NCI-H1417 (cell line): Measurements from ENCODE around the gene ABCA4.
"Not testable (repeated sequence)": the region's sequence is repeated elsewhere in the genome, so short reads cannot be mapped to it uniquely, and the experiment has no call there.

ENCODE experiments used
- DNase-seq, 3 experiments: peaks; one replicate each; lab custom pipeline; 2025; lab: John Stamatoyannopoulos, UW

ABCA4 gene

DNA sequence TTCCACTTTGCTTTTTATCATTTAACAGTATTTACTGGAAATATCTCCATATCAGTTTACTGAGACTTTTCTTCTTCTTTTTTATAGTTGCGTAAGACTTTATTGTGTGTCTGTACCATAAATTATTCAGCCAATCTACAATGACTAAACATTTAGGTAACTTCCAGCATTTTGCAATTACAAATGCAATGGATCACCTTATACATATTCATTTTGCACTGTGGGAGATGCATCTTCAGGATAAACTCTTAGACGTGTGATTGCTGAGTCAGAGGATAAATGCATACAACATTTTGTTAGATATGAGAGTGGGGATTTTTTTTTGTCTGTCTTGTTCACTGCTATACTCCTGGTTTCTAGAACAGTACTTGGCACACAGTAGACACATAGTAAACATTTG is 116.0 kb downstream of the ABCA4 start:
- no peak for DNase-seq

DNA sequence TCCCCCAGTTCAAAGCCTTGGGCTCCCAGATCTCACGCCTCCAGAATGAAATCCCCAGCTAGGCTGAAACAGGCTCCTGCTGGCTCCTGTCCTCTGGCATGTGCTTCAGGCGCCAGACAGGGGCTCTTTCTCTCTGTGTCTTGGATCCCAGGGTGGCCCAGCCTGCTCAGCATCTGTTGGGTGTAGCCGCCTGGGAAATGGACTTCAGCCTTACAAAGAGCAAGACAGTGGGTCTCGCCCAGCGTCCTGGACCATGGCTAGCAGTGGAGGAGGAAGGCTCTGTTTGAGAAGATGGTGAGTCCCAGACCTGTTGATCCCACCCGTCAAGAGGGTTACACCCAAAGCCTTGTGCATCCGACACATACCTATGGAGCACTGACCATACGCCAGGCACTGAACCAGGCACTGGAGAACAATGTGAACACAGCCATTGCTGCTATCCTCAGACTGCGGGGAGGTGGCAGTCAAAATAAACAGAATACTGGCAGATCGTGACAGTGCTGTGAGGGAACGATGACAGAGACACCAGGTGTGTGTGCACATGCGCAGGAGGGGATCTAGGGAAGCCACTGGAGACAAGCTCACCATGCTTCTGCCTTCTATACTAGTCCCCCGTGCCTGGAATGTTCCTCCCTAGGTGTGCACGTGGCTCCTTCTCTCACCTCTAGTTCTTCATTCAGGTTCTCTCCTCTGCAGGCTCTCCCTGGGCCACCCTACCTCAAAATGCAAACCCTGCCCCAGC is 118.7 kb downstream of the ABCA4 start:
- DNase-seq = no peak

DNA sequence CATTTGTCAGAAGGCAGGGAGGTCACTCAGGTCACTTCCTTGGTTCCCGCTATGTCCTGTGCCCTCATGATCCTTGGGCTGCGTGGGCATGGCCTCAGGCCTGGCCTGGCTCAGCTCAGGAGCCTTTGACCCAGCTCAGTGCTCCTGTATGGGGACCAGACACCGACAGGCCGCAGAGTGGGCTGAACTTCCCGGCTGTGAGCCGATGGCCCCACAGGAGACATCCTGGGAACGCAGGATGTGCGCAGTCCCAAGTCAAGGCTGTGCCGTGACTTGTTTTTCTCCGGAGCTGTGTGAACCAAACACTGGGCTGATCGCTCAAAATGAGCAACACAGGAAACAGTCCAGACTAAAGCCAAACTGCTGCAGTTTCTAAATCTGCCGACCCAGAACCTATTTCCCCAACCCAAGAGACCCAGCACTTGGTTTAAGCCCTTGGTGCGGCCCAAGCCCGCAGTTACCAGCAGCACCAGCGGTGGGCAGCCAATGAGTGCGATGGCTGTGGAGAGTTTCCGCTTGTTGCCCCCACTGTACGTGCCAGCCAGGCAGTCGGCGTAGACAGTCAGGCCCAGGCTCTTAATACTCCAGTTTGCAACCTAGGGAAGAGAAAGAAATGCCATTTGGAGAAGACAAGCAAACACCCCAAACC is 119.4 kb downstream of the ABCA4 start:
- no peak for DNase-seq

DNA sequence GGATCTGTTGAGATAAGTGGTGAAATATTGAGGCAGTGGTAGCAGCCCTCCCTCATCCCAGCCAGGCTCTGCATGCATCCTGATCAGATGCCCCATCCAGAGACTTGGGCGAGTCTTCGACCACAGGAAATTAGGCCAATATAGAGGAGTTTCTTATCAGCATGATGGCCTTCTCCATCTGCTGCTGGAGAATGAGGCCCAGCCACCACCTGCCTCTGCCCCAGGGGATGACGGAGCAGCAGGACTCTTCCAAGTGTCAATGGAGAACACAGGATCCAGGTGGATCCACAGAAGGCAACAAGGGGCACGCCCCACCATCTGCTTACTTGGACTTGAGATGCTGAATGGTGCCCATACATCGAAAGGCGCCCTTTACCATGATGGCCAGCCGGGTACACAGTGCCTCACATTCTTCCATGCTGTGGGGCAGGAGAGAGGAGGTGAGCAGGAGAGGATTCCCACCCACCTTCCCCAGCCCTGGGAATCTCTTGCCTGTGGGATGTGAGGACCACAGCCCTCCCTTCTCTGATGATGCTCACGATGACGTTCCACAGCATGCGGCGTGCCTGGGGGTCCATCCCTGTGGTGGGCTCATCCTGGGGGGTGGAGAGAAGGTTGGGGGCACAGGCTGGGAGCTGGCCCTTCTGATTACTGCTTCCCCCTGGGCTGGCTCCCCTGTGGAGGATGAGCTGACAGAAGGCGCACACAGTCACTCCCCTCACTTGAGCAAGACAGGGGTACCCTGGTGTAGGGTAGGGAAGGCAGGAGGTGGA is 120.3 kb downstream of the ABCA4 start:
- no peak for DNase-seq

DNA sequence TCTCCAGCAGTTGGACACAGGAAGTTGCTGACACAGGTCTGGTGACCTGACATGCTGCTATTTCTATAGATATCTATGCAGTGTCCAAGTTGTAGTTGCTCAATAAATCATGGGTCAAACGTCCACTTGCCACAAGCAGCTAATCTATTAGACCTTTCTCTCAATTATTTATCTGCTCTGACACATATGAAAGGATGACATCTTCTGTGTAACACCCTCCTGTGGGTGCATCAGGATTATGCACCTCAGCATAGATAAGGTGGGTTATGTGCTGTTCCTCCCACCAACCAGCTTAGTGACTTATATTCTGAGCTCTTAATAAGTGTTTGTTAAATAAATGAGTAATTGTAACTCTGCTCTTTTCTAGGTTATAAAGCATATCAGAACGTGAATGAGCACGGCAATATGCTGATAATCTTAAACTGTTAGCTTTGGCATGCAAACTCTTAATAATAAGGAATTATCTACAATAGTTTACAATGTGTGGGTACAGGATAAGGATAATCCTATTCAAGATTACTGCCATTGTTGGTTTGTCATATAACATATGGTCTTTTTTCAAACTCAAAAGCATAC is 121.0 kb downstream of the ABCA4 start:
- no peak for DNase-seq

DNA sequence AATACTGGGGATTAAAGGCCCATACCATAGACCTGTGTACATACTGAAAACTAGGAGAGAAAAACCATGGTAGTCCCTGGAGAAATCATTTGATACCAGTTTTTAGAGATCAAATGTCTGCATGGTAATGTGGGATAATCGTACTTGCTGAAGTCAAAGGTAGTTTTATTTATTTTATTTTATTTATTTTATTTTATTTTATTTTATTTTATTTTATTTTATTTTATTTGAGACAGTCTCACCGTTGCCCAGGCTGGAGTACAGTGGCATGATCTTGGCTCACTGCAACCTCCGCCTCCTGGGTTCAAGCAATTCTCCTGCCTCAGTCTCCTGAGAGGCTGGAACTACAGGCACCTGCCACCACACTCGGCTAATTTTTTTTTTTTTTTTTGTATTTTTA is 122.4 kb downstream of the ABCA4 start:
- not testable (repeated sequence) for DNase-seq

DNA sequence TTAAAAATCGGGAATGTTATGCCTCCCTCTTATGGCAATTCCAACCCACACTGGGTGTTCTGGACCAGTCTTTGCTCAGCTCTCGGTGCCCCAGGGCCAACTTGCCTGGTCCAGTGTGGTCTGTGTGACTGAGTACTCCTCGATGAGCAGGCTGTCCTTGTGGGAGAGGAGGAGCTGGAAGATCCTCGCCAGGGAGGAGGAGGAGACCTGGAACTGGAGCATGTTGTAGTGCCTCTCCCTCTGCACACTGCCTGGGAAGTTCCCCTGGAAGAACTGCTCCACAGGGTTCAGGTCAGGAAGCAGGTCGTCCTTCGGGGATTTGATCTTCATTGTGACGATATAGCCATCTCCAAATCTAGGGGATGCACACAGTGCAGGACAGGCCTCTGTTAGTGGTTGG is 123.2 kb downstream of the ABCA4 start:
- no peak for DNase-seq

DNA sequence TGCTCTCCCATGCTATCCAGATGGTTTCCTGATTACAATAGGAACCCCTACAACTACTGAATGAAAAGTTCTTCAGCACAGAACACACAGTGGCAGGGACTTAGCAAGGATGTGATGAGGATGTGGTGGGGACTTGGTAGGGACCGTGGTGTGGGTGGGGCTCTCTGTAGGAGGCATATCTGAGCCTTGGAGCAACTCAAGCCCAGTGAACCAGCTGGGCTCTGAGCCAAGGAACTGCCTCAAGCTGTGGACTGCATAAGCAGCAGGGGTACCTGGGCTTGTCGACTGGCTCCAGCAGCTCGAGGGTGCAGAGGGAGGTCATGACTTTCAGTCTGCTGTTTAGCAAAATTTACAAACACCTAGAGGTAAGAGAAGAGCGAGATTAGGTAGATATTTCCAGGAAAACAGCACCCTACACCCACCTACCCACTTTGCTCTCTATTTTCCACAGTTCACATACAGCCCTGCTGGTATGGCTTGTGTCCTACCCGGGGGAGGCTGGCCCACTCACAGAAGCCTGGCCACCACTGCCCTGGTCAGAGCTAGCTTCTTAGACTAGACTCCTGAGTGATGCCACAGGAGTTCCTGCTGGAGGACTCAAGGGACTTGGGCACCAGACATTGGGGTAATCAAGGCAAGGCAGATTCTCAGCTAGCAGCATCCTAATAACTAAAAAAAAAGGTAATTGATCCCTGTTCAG is 125.0 kb downstream of the ABCA4 start:
- peak in 1 of 3 experiments; percentile 32 for DNase-seq

DNA sequence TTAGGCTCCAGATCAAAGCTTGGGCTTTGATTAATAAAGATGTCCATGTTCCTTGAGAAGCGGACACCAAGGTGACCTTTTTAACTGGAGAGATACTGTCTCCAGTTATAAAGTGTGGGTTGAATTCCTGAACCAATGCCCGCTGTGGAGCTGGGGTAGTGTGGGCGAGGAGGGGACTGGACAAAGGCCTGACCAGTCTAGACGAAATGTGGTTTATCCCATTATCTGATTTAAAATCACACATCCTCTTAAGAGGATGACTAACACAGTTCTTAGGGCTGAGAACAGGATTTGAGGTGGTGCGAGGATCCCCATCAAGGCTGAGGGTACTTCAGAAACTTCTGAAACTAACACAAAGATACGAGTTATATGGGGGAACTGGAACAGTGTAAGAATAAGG is 127.2 kb downstream of the ABCA4 start:
- no peak for DNase-seq

DNA sequence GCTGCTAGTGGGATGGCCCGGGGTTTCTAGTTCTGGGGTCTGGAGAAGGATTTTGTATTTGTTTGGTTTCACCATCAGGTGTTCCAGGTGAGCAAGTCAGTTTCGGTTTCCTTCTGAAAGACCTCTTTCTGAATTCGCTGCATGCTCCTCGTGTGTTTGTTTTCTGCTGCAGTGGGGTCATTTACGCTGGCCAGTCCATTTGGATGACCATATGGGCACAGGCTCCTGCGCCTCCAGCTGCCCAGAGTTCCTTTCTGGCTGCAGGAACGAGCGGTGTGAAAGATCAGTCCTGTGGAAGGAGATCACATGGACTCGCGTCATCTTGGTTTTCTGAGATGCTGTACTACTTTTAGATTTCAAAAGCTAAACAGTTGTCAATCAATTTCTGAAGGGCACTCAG is 128.0 kb downstream of the ABCA4 start:
- DNase-seq = no peak

DNA sequence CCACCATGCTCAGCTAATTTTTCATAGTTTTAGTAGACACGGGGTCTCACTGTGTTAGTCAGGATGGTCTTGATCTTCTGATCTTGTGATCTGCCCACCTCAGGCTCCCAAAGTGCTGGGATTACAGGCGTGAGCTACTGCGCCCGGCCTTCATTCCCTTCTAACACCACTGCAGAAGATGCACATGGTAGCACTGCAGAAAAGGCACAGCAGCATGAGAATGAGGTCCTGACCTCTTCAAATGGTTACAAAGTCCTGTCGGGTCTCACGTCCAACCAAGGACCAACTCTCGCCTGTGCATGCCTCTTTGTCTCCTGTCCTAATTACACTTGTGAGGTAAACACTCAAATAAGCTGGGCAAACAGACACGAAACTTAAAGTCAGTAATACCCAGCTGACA is 128.8 kb downstream of the ABCA4 start:
- DNase-seq = no peak

DNA sequence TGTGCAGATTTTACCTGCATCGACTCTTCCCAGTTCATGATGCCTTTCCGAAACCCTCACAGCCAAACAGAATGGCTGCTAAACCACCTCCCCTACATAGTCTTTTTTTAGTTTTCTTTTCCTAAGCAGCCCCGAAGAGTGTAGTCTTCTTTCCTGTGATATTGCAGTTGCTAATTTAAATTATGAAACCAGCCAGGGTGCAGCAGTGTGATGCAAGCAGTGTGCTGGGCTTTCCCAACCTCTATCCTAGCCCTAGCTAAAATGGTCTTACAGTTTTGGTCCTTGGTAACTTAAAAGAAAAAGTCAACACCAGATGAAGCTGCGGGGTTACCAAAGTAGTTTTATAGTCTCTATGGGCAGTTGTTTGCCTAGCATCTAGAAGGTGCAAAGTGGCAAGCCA is 129.7 kb downstream of the ABCA4 start:
- DNase-seq = no peak

DNA sequence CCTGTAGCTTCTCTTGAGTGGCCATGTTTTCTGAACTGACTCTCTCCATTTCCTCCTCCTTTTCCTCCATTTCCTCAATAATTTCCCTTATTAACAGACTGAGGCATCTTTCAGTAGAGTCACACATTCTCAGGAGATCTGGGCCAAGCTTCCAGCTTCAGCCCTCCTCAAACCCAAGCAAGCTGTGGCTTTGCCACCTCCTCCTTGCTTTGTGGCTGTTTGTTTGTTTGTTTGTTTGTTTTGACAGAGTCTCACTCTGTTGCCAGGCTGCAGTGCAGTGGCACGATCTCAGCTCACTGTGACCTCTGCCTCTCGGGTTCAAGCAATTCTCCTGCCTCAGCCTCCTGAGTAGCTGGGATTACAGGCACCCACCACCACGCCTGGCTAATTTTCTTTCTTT is 130.5 kb downstream of the ABCA4 start:
- DNase-seq = not testable (repeated sequence)

DNA sequence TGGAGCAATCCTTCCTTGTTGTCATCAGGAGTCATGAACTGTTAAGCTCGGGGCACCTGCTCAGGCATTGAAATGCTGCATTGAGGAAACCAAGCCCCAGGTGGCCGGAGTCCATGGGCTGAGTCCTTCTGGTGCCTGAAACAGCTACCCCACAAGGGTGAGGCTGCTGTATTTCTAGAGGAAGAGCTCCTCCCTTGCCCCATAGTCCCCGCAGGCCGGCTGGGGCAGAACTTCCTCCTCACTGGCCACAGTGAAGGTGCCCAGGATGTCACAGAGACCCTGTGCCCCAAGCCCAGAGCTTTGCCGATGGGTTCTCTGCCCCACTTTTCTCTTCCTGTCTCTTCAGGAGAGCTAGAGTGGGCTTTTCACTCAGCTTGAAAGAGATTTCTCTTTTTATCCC is 130.9 kb downstream of the ABCA4 start:
- no peak for DNase-seq

DNA sequence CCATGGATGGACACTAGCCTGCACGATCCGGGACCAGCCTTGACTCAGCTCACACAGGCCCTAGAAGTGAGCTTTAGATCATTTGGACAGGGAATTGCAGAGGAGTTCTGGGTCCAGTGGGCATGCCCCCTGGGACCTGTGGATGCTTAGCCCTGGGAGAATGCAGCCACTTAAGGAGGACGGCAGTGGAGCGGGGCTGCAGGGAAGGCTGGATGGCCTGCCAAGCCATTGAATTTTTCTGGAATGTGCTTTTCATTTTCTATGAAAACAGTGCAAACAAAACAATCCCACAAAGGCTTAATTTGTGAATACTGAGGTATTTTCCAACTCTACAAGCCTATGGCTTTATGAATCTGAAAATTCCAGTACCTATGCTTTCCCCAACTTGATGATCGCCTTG is 131.3 kb downstream of the ABCA4 start:
- DNase-seq = no peak

DNA sequence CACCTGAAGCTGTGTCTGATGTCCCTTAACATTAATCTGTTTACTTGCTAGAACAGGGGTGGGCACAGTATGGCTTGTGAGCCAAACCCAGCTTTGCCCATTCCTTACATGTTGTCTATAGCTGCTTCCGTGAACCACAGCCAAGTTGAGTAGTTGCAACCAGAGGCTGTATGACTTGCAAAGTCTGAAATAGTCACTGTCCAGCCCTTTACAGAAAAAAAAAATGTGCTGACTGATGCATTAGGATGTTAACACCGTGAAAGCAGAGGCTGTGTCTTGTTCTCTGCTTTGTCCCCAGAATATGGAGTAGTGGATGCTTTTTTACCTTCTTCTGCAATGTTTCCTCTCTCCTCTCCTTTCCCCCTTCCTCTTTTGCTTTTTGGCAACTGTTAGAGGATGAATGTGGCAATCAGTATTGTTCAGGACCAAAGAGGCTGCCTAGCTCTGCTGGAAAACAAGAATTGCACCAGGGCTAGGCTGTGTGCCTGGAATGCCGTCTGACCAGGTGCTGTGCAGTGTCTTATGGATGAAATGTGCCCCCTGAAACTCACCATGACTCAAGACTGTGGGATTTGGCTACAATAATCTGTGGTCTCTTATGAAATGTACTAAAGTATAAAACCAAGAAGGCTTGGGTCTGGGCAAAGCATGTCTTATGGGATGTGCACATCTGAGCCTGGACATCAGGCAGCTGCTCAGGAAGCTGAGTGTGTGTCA is 132.2 kb downstream of the ABCA4 start:
- no peak for DNase-seq

DNA sequence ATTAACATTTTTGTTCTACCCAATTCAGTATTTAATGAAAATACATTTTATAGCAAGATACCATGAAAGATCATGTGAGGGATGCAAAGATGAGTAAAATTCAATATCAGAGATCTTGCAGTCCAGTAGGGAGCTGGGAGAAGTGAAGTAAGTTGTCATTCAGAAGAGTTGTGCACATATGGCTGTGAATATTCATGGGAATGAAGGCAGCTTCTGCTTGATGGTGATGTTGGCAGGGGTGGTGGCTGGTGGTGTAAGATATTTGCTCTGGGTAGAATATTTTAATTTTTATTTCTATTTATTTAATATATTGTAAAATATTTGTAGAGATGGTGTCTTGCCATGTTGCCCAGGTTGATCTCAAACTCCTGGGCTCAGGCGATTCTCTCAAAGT is 139.7 kb downstream of the ABCA4 start:
- no peak for DNase-seq

DNA sequence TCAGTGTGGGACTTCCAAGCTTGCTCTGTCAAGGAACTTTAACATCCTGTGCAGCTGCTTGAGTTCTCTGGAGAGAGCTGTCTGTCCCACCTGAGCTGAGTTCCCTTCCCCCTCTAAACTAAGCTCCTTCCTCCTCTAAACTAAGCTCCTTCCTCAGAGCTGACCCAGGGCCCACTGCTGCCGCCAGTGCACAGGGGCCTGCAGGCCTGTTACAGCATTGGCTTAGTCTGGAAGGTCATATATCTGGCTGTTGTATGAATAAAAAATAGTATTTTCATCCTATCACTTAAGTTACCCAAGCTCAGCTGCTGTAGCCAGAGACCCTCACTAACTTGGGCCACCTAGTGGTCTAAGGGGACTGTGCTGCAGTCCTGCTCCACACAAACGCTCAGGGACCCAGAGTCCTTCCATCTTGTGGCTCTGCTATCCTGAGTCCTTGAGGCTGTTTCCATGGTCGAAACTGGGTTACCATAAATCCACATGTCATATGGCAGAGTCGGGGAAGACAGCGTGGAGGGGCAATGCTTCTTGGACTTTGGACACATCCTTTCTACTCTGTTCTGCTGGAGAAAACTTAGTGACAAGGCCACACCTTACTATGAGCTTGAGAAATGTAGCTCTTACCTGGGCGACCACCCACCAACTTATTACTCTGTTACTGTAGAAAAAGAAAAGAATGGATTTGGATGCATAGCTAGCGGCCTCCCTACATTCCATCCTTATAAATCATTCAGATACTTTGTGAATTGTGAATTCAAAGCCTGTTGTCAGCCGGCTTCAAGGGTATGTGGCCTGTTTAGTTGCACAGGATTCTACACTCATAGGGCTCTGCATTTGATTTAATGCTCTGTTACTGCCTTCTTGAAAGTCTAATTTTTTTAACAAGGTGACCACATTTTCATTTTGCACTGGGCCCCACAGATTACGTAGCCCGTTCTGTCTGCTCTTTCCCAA is 140.4 kb downstream of the ABCA4 start:
- peak in 2 of 3 experiments; percentile 20 to 28 for DNase-seq

DNA sequence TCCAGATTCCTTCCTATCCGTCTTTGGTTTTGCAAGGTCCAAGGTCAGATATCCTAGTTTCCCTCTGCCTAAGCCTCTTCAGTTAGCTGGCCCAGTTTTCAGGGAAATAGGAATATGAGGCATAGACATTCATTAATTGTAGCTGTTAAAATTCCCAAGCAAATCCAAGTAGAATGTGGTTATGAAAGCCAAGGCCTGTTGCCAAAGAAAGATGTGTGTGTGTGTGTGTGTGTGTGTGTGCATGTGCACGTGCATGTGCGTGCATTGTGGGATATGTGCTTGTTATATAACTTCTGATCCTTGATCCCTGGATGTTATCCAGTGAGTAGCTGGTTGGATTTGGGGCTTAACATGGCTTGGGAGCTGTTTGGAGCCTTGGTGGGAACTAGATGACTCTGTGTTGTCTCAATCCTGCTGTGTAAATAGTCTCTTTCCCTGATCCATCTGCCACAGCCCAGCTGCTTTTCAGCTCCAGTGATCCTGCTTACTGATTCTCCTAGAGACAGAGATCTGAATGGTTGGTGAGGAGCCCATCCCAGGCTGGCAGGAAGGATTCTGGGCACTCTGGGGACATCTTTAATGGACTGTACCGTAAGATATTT is 141.1 kb downstream of the ABCA4 start:
- DNase-seq = peak in 2 of 3 experiments; percentile 18 to 58
